ENCODE measurements around the gene BBS5.

Gene BBS5

DNA sequence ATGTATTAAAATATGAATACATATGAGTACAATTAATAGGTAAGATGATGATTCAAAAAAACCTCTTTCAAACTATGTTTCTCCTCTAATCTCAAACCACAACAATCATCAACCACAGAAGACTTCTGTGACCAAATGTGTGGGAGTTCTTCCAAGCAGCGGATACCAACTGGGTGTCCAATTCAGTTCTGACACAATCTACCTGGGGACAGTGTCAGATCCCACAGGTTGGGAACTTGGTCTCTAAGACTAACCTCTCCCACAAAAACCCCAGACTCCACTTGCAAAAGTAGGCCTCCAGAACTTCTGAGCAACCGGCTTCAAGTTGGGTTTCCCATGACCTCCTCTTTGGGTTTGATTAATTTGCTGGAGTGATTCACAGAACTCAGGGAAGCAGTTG lies 67.5 kb downstream of the BBS5 start:
- DNase-seq (ENCODE audit: low read depth): no peak
